A549 (cell line): Measurements from ENCODE around the gene HSPBAP1. TPM values are rescaled to one million over a fixed set of nuclear protein-coding genes. Genes with fewer than 3 reads are reported as not detected.

Experiments used
- ATAC-seq, 2 experiments: fragments of 200-7000 bp in 1 of 2; fragments of >200 bp in 1 of 2; cut with Nextera tagmentation in 1 of 2; cut with Tn5 transposase in 1 of 2; 3 replicates each; pipeline versions ENCODE4 v1.8.0 to v1.9.1; 2018 to 2020; ENCODE audit warnings: mild to moderate bottlenecking in 1 of 2, moderate library complexity in 1 of 2
- CTCF ChIA-PET: fragments of 300-600 bp; sonication (Branson Sonifier 250); formaldehyde crosslinking; extraction: SDS; loops from one replicate; lab custom pipeline; 2021; ENCODE audit warnings: antibody characterized with exemption, inconsistent platforms; lab: Yijun Ruan, JAX
- POLR2A ChIA-PET: fragments of 350-600 bp; formaldehyde crosslinking; extraction: SDS; loops from one replicate; lab custom pipeline; 2021; ENCODE audit warnings: antibody characterized with exemption, inconsistent platforms; lab: Yijun Ruan, JAX
- DNase-seq, 2 experiments: peaks; one replicate each; pipeline versions ENCODE4 v3.0.0 to v3.0.0-alpha.2; 2011 to 2016; ENCODE audit warnings: low read depth in 1 of 2, low spot score in 1 of 2
- FAIRE-seq: peaks from 2 replicates; lab custom pipeline; 2011; peaks lifted over from hg19 to GRCh38; lab: Jason Lieb, UNC
- H3K27ac ChIP-seq, 2 experiments: fragments of >200 bp; sonication (Bioruptor Twin); formaldehyde crosslinking; 3 replicates each; pipeline ENCODE4 v1.5.1; 2016 to 2017
- H3K4me1 ChIP-seq: fragments of >200 bp; sonication (Bioruptor Twin); formaldehyde crosslinking; 3 replicates; pipeline ENCODE4 v1.6.1; 2016
- H3K4me2 ChIP-seq: fragments of >200 bp; sonication (Bioruptor Twin); formaldehyde crosslinking; 3 replicates; pipeline ENCODE4 v1.6.1; 2016
- H3K4me3 ChIP-seq: fragments of >200 bp; sonication (Bioruptor Twin); formaldehyde crosslinking; 3 replicates; pipeline ENCODE4 v1.5.1; 2016
- H3K9me3 ChIP-seq: fragments of >200 bp; sonication (Bioruptor Twin); formaldehyde crosslinking; 3 replicates; pipeline ENCODE4 v1.6.1; 2016
- ATOH8 ChIP-seq: fragments of 250-450 bp; sonication (Bioruptor Pico); IDR thresholded peaks from 2 replicates; pipeline ENCODE4 v1.5.0; 2020; ENCODE audit warnings: low read depth, mild to moderate bottlenecking, moderate library complexity
- CBX2 ChIP-seq: fragments of 200-600 bp; sonication (generic); IDR thresholded peaks from 2 replicates; pipeline ENCODE4 v1.6.1; 2016; ENCODE audit warnings: low read depth, mild to moderate bottlenecking, borderline replicate concordance
- CEBPB ChIP-seq, 2 experiments: fragments of >200 bp in 1 of 2; sonication (Bioruptor Twin) in 1 of 2; formaldehyde crosslinking in 1 of 2; IDR thresholded peaks; 2 replicates each; pipeline ENCODE4 v1.6.1; 2012 to 2016
- CTCF ChIP-seq: fragments of >200 bp; sonication (Bioruptor Twin); formaldehyde crosslinking; IDR thresholded peaks from 3 replicates; pipeline ENCODE4 v1.5.1; 2016
- EHF ChIP-seq: fragments of 250-450 bp; sonication (Bioruptor Pico); IDR thresholded peaks from 2 replicates; pipeline ENCODE4 v1.5.0; 2020; ENCODE audit warnings: mild to moderate bottlenecking
- EHMT2 ChIP-seq: fragments of 200-600 bp; sonication (generic); IDR thresholded peaks from 2 replicates; pipeline ENCODE4 v1.6.1; 2016; ENCODE audit warnings: antibody characterized with exemption, low read depth, mild to moderate bottlenecking, moderate library complexity
- ELK1 ChIP-seq: fragments of 150-350 bp; IDR thresholded peaks from 2 replicates; pipeline ENCODE4 v1.6.1; 2014; ENCODE audit warnings: low read depth, mild to moderate bottlenecking, low read length
- EP300 ChIP-seq, 2 experiments: fragments of >200 bp; sonication (Bioruptor Twin); formaldehyde crosslinking; IDR thresholded peaks; 2 replicates in 1 of 2; 3 replicates in 1 of 2; pipeline ENCODE4 v1.6.1; 2016 to 2017
- FOSB ChIP-seq: fragments of 250-450 bp; sonication (Bioruptor Pico); IDR thresholded peaks from 2 replicates; pipeline ENCODE4 v1.5.0; 2020; ENCODE audit warnings: mild to moderate bottlenecking, moderate library complexity
- FOSL2 ChIP-seq, 2 experiments: fragments of 450-650 bp in 1 of 2; fragments of >200 bp in 1 of 2; sonication (Bioruptor Twin) in 1 of 2; formaldehyde crosslinking; IDR thresholded peaks; 2 replicates each; pipeline versions ENCODE4 v1.5.0 to v1.6.1; 2016 to 2020; ENCODE audit warnings: mild to moderate bottlenecking in 1 of 2, moderate library complexity in 1 of 2
- FOXS1 ChIP-seq: fragments of 250-450 bp; sonication (Bioruptor Pico); IDR thresholded peaks from 2 replicates; pipeline ENCODE4 v1.5.0; 2020; ENCODE audit warnings: mild to moderate bottlenecking, moderate library complexity
- GATA3 ChIP-seq: IDR thresholded peaks from 2 replicates; pipeline ENCODE4 v1.6.1; 2012; ENCODE audit warnings: borderline replicate concordance
- HMGXB4 ChIP-seq: fragments of 250-450 bp; sonication (Bioruptor Pico); IDR thresholded peaks from 2 replicates; pipeline ENCODE4 v1.5.0; 2021; ENCODE audit warnings: mild to moderate bottlenecking, moderate library complexity, borderline replicate concordance
- HOXB13 ChIP-seq: fragments of 250-450 bp; sonication (Bioruptor Pico); IDR thresholded peaks from 2 replicates; pipeline ENCODE4 v1.5.0; 2020; ENCODE audit warnings: low read depth, mild to moderate bottlenecking, moderate library complexity
- HOXB5 ChIP-seq: fragments of 250-450 bp; sonication (Bioruptor Pico); IDR thresholded peaks from 2 replicates; pipeline ENCODE4 v1.5.0; 2020; ENCODE audit warnings: mild to moderate bottlenecking, moderate library complexity
- JUN ChIP-seq, 2 experiments: fragments of >200 bp; sonication (Bioruptor Twin); formaldehyde crosslinking; IDR thresholded peaks; 2 replicates in 1 of 2; 3 replicates in 1 of 2; pipeline ENCODE4 v1.6.1; 2016 to 2017
- JUNB ChIP-seq: fragments of >200 bp; sonication (Bioruptor Twin); formaldehyde crosslinking; IDR thresholded peaks from 2 replicates; pipeline ENCODE4 v1.6.1; 2016
- NPAS2 ChIP-seq: fragments of 250-450 bp; sonication (Bioruptor Pico); IDR thresholded peaks from 2 replicates; pipeline ENCODE4 v1.8.0; 2022; ENCODE audit warnings: mild to moderate bottlenecking, moderate library complexity, borderline replicate concordance
- NR3C1 ChIP-seq: fragments of >200 bp; sonication (Bioruptor Twin); formaldehyde crosslinking; IDR thresholded peaks from 3 replicates; pipeline ENCODE4 v1.6.1; 2017
- PBX3 ChIP-seq: IDR thresholded peaks from 2 replicates; pipeline ENCODE4 v1.6.1; 2012
- PHF8 ChIP-seq: fragments of 200-600 bp; sonication (generic); IDR thresholded peaks from 2 replicates; pipeline ENCODE4 v1.6.1; 2016; ENCODE audit warnings: low read depth, mild to moderate bottlenecking, antibody characterized with exemption, moderate library complexity, borderline replicate concordance
- POLR2AphosphoS2 ChIP-seq: conservative IDR thresholded peaks from 2 replicates; pipeline ENCODE4 v1.6.1; 2012; ENCODE audit warnings: low read length, improper control_type of control experiment, inconsistent platforms
- RAD21 ChIP-seq, 2 experiments: fragments of >200 bp in 1 of 2; sonication (Bioruptor Twin) in 1 of 2; formaldehyde crosslinking in 1 of 2; IDR thresholded peaks in 1 of 2; conservative IDR thresholded peaks in 1 of 2; 2 replicates in 1 of 2; 3 replicates in 1 of 2; pipeline ENCODE4 v1.6.1; 2012 to 2018; ENCODE audit warnings: inconsistent platforms in 1 of 2
- RARB ChIP-seq: fragments of 250-450 bp; sonication (Bioruptor Pico); IDR thresholded peaks from 2 replicates; pipeline ENCODE4 v1.8.0; 2021; ENCODE audit warnings: mild to moderate bottlenecking, moderate library complexity
- RCOR1 ChIP-seq: fragments of 150-350 bp; IDR thresholded peaks from 2 replicates; pipeline ENCODE4 v1.6.1; 2014; ENCODE audit warnings: antibody characterized with exemption, low read length, low read depth
- RFX5 ChIP-seq: fragments of 450-650 bp; IDR thresholded peaks from 2 replicates; pipeline ENCODE4 v1.7.1; 2014; ENCODE audit warnings: antibody characterized with exemption, mild to moderate bottlenecking, moderate library complexity
- TFCP2L1 ChIP-seq: fragments of 250-450 bp; sonication (Bioruptor Pico); IDR thresholded peaks from 2 replicates; pipeline ENCODE4 v1.5.0; 2021; ENCODE audit warnings: mild to moderate bottlenecking
- USF2 ChIP-seq: fragments of 450-650 bp; IDR thresholded peaks from 2 replicates; pipeline ENCODE4 v1.6.1; 2014; ENCODE audit warnings: antibody characterized with exemption
- ZC3H11A ChIP-seq: fragments of 450-650 bp; IDR thresholded peaks from 2 replicates; pipeline ENCODE4 v1.6.1; 2014; ENCODE audit warnings: antibody characterized with exemption, mild to moderate bottlenecking
- ZNF302 ChIP-seq: fragments of 250-450 bp; sonication (Bioruptor Pico); IDR thresholded peaks from 2 replicates; pipeline ENCODE4 v1.9.0; 2021; ENCODE audit warnings: inconsistent platforms, mild to moderate bottlenecking, moderate library complexity
- WGBS: methylation state at CpG from one replicate; pipeline ENCODE4 v1.1.6; 2017; ENCODE audit errors: missing lambda C conversion rate; 5-methylcytosine and 5-hydroxymethylcytosine counted together
- polyA minus RNA-seq: library from RNA; depleted of rRNA, polyadenylated mRNA; stranded (reverse); fragments of >200 nt; gene quantifications from 2 replicates; pipeline ENCODE4 v1.2.3, GENCODE V29; 2011; rRNA and poly(A)+ RNA removed
- polyA plus RNA-seq, 4 experiments: library from polyadenylated mRNA; depleted of rRNA in 3 of 4; stranded (reverse); fragments of >200 nt; fragmentation: RNase III in 1 of 4; extraction: RNeasy Plus Mini Kit Qiagen cat#74134 plus additional on column Dnase treatment in 1 of 4; gene quantifications; 2 replicates in 3 of 4; 3 replicates in 1 of 4; pipeline ENCODE4 v1.2.3, GENCODE V29; 2011 to 2017

The HSPBAP1 gene
- polyA plus RNA-seq (2011; rRNA removed) = 8.8 and 9.2 TPM in 2 replicates
- 2.2 and 2.5 TPM in 2 replicates for polyA plus RNA-seq (2012; cell fraction: cytosol; rRNA removed)
- 2.8 and 4.7 TPM in 2 replicates for polyA plus RNA-seq (2012; cell fraction: nucleus; rRNA removed)
- 5.0 to 6.3 TPM (median 5.2 TPM) in 3 replicates for polyA plus RNA-seq (2017; fragmentation: RNase III; extraction: RNeasy Plus Mini Kit Qiagen cat#74134 plus additional on column Dnase treatment)
- 2.9 and 3.9 TPM in 2 replicates for polyA minus RNA-seq

- ChIA-PET CTCF (interaction anchor here (0.6 to 1.1 kb wide), 3 partner anchors 9 to 343 kb away, joined by 3 to 4 read pairs (median 3); no protein-coding TSS in a partner anchor), POLR2A (interaction anchor here (0.6 to 1.3 kb wide), 6 partner anchors 9 to 410 kb away, joined by 3 to 10 read pairs (median 4); partner anchors contain the start of genes FAM162A, PARP14 and WDR5B)
- DNase-seq = peak; percentile 92 to 94
- peak; percentile 70 to 80 for ATAC-seq
- Histone ChIP-seq H3K4me2 (peak within 1 kb of the TSS; percentile 98), H3K4me1 (peaks cover 6% of the 10 kb centered on the region; the same call in 2 of the 3 replicates), H3K9me3 (no peaks in the 10 kb centered on the region), H3K27ac (peak within 1 kb of the TSS; percentile 86 to 98), H3K4me3 (peak within 1 kb of the TSS; percentile 74)
- 1% methylated on average over 43 of the region's 46 CpGs for WGBS
- no peak for FAIRE-seq
- TF ChIP-seq PBX3 = no peak
- no peak for TF ChIP-seq RFX5
- no peak for TF ChIP-seq RCOR1
- TF ChIP-seq HMGXB4 = no peak
- TF ChIP-seq EHF (CRISPR knock-in tag) = 0 out of 2 replicates have a peak, but pooled peaks have one; percentile 26
- TF ChIP-seq NR3C1 = no peak
- TF ChIP-seq ZNF302 = no peak
- no peak for TF ChIP-seq CBX2
- TF ChIP-seq CTCF = no peak
- TF ChIP-seq FOSL2 (IDR thresholded peaks at IDR 0.05) = peak; percentile 52; the same call in 1 of the 2 replicates
- TF ChIP-seq FOSL2 (CRISPR knock-in tag; IDR thresholded peaks at IDR 0.05) = peak; percentile 77
- TF ChIP-seq USF2 = peak; percentile 99
- TF ChIP-seq HOXB13 (CRISPR knock-in tag) = peak; percentile 88
- no peak for TF ChIP-seq RAD21 (conservative IDR thresholded peaks at IDR 0.05 in 1 of 2, IDR thresholded peaks at IDR 0.05 in 1 of 2)
- no peak for TF ChIP-seq FOSB (CRISPR knock-in tag)
- no peak for TF ChIP-seq EP300 (IDR thresholded peaks at IDR 0.05)
- TF ChIP-seq RARB = no peak
- no peak for TF ChIP-seq ZC3H11A
- TF ChIP-seq PHF8 = peak; percentile 16; the same call in 1 of the 2 replicates
- no peak for TF ChIP-seq GATA3
- TF ChIP-seq FOXS1 (CRISPR knock-in tag) = peak; percentile 89; the same call in 1 of the 2 replicates
- peak in 1 of 2 experiments; percentile 73; a peak in 2 of 5 replicates for TF ChIP-seq JUN (IDR thresholded peaks at IDR 0.05)
- 0 out of 2 replicates have a peak, but pooled peaks have one; percentile 41 for TF ChIP-seq TFCP2L1 (CRISPR knock-in tag)
- TF ChIP-seq ELK1 = no peak
- no peak for TF ChIP-seq POLR2AphosphoS2
- TF ChIP-seq ATOH8 = no peak
- TF ChIP-seq HOXB5 = peak; percentile 82
- no peak for TF ChIP-seq EHMT2
- TF ChIP-seq CEBPB (IDR thresholded peaks at IDR 0.05) = no peak
- peak; percentile 87 for TF ChIP-seq NPAS2 (CRISPR knock-in tag)
- TF ChIP-seq JUNB = no peak
Measured at GRCh38 chr3:122793568-122794416, at the start of gene HSPBAP1. Gene HSPBAP1, minus strand, starts transcription at chr3:122793831. Its CDS starts 151 bp downstream, at chr3:122793680.
